NK-92 (cell line): ENCODE measurements around the gene CDH24.

Source experiments
- DNase-seq: peaks from one replicate; lab custom pipeline; 2025; ENCODE audit not compliant: unreplicated experiment; lab: John Stamatoyannopoulos, UW

CDH24 gene

DNA sequence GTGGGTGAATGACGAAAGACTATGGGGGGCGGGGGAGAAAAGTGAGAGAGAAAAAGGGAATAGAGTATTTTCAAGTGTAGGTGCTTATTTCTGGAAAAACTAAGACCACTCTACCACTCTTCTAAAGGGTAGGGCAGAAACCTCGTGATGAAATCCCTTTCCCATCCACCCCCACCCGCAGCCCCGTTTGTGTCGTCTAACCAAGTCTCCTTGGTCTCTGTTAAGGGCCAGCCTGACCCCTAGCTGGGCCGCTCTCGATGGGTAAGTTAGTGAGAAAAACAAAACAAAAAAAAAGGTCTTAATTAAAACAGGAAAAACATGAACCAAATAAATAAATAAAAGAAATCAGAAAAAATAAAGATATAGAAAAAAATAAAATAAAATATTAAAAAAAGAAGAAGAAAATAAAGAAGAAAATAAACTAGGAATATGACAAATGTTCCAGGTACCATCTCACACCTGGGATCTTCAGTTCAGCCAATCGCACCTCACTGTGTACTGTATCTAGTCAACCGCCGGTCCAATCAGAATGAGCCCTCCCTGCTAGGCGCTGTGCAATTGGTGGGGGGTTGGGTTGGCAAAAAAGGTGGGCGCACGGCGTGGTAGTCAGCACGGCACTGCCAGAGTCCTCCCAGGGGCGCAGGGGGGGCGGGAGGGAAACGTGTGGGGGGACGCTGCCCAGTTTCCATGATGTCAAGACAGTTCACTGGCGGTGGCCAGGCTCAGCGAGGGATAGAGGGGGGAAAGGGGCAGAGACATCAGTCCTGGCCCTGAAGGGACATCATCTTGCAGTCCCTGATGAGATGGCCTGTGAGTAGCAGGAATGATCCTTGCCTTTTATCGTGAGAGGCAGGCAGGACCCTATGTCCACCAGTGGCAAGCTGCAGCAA lies 9.8 kb upstream of the CDH24 start:
- no peak for DNase-seq

DNA sequence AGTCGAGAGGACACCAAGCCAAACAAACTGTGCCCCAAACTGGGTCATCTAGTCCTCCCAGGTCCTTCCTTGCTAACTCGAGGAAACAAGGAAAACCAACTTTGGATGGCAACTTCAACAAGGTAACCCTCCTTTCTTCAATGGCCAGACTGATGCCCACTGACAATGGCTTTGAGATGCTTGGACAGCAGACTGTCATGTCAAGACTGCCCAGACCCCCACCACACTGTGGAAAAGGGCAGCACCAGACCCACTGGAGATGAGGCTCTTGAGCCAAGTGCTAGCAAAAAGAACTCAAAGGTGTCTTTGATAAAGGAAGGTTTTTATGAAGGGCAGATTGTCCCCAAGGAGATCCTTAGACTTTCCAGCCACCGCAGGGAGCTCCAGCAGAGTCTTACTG lies 9.0 kb upstream of the CDH24 start:
- DNase-seq = no peak

DNA sequence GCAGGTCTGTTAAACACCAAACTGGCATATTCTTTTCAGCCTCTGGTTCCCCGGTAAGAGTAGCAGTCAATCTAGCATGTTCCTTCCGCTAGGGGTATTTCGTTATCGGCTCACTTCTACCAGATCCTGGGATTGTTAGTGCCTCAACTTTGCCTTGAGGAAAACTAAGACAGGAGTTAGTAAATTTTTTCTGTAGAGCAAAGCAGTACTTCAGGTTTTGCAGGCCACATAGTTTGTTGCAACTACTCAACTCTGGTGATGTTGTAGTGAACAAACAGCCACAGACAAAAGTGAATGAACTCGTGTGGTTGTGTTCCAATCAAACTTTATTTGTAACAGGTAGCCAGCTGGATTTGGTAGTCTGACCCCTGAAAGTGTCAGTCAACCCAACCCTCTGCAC lies 6.3 kb upstream of the CDH24 start:
- DNase-seq = no peak

DNA sequence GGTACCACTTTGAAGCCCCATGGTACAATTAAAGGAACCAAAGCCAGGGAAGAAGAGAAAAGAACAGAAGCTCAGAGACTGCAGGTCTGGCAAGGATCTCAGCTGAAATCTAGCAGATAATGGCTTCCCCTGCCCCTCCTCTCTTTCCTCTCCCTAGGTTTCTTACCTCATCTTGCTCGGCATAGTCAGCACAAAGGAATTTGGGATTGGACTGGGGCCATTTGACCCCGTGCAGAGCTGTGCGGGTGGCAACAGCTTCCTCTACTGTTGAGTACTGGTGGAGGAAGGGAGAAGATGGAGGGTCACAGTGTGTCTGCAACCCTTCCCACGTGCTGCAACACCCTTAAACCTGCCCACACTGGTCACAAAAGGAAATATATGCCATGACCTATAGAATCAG lies 4.7 kb upstream of the CDH24 start:
- no peak for DNase-seq

DNA sequence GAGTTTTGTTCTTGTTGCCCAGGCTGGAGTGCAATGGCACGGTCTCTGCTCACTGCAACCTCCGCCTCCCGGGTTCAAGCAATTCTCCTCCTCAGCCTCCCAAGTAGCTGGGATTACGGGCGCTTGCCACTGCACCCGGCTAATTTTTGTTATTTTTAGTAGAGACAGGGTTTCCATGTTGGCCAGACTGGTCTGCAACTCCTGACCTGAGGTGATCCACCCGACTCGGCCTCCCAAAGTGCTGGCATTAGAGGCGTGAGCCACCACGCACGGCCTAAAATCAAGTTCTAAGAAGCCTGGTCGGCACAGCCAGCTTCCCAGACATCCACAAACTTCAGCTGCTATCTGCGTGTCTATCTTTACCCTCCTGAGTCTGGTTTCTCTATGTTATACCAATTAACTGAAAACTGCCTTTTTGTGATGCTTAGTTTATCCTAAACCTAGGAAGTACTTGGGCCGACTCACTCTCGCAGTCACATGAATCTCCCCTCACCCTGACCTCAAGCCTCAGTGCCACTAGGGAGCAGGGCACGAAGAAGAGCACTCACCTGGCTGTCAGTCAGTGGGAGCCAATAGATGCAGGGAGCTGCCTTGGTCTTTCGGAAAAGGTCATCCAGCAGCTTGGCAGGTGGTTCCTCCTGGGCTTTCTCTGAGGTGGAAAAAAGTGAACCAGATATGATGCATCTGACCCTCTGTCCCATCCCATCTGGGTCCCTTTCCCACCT lies 3.4 kb upstream of the CDH24 start:
- DNase-seq = no peak

DNA sequence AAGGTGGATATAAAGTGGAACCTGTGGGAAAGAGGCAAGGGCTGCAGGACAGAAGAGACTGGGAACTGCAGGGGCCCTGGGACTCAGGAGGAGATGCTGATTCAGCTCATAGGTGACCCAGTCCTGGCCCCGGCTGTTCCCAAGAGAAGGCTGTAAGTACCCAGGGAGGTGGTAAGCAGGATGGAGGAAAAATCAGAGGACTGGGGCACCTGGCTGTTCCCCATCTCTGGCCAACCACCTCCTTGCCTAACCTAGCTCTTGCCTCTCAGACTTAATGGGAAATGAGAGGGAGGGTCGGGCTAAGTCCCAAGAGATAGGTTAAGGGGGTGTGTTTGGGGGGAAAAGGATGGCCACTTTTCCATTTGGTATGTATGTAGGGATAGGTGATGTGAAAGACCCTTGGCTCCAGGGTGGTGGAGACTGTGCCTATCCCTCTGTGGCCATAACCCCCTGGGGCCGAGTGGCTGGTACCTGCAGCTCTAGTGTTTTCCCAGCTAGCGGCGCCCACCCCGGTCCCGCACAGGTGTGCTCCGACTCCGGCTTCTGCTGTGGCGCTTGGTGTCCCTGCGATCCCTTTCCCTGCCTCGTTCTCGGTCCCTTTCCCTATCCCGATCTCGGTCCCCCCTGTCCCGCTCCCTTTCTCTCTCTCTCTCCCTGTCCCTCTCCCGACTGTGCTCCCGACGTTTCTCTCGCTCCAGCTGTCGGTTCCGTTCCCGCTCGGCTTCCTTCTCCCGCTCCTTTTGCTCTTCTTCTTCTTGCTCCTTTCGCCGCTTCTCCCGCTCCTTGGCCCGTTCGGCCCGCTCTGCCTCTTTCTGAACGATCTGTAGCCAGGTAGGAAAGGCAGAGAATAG lies 1.6 kb upstream of the CDH24 start:
- DNase-seq = no peak

DNA sequence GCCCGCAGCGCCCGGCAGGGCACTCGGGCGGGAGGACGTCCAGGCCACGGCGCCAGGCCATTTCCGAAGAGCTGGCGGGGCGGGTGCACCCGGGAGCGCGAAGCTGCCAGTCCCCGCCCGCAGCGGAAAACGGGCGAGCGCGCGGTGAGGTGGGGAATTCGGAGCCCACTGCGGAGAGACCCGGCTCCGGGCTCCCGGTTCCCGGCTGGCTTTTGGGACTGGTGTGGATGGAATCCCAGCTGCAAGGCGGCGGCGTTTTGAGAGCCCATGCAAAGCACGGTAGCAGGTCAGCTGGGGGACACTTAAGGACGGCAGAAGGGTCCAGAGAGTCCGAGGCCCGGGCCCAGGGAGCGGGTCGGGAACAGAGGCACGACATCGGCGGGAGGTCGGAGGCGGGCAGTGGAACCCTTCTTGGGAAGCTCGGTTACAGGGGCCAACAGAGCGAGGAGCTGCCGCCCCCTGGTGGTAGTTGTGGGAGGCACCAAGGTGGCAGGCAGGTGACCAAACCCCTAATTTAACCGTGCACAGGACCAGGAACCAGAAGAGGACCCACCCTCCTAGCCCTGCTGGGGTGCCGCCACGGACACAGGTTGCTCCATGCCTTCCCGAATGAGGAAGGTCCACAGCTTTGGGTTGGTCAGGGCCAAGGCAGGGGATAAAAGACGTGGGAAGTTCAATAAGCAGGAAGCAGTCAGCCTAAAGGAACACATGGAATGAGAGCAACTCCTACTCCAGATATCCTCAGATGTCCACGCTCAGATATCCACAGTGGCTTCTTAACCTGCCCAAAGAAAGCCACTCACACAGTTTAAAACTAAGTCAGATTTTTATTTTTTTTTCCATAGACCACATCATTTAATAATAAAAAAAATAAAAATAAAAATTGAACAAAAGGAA lies 685 bp upstream of the CDH24 start:
- DNase-seq = no peak

DNA sequence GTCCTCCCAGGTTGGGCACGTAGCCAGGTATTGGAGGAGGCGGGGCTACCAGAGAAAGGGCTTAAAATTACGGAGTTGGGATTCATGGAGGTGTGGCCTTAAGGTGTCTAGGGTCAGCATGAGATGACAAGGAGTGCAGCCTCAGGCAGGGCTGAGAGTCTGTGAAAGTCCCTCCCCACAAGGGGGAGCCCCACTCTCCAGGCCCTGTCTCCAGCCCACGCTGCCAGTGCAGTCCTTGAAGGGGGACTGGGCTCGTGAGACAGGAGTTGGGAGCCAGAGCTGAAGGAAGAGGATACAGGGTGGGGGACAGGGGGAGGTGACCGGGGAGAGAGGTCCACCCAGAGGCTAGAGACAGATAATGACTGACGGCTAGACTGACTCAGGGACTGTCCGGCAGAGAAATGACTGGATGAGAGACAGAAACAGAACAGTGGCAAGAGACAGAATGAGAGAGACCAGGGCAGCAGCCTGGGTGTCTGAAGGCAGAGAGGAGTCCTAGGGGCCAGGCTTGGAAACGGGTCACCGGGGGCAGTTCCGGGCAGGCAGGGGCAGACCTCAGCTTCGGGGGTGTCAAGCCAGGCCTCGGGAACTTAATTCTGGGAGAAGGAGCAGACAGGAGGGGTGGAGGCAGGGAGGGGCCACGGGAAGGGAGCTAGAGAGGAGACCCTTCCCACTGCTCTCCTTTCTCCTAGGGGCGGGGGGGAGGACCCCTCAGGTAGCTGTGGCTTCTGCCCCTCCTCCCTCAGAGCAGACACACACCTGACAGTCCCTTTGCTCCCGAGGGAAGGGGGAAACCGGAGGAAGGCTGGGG lies 970 bp downstream of the CDH24 start:
- no peak for DNase-seq

DNA sequence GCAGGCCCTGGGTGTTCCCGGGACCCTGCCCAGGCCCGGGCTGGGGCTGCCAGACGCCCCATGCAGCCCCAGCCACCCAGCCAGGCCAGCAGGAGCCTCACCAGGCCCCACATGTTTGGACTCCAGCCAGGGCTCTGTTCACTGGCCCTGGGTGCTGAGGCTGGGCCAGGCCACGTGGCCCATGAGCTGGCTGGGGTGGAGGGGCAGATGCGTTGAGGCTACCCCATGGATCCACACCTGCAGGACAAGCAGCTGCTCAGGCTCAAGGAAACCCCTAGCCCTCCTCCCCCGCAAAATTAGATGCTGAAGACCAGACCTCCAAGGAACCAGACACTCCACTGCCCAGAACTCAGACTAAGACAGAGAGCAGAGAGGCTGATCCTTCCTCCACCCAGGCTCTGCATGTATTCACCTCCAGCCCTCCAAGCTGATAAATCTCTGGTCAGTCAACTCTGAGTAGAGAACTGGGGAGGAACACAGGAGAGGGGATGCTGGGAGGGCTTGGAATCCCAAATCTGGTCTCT lies 1.6 kb downstream of the CDH24 start:
- no peak for DNase-seq

DNA sequence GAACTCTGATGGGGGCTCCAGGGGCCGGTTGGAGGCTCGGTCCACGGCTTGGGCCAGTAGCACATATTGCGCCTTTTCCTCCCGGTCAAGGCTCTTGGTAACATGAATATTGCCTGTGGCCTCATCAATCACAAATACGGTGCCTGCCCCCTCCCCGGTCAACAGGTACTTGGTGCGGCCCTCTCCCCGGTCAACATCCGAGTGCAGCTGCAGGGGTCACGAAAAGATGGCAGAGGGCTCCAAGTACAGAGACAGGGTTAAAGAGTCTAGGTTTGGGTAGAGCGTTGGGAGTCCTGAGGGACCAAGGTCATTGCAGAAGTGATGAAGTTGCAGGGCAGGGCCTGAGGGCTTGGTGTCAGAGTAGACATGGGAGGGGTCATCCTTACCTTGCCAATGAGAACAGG lies 2.2 kb downstream of the CDH24 start:
- DNase-seq = no peak

DNA sequence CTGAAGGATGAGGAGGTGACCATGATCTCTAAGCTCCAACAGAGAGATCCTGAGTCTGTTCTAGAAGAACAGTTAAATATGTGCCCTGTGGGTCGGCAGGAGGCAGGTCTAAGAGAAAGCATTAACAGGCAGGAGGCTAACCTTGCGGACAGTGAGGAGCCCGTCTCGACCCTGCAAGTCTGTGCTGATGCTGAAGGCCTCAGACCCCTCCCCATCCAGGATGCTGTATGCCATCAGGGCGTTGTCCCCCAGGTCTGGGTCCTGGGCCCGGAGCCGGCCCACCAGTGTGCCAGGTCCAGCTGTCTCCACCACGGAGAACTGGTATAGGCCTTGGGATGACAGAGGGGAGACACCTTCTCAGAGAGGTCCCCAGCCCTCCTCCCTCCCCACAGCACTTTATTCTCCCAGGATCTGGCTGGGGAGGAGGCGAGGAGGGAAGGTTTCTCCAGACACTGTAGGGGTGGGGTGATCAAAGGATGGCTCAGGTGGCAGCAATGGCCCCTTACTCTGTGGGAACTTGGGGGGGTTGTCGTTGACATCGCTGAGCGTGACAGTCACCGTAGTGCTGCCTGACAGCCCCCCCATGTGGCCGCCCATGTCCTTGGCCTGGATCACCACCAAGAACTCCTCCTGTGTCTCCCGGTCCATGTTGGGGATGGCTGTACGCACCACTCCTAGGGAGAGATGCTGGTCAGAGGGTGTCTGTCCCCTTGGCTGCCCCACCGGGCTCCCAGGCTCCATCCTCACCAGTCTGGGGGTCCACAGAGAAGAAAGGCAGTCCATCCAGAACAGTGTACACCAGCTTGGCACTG lies 3.1 kb downstream of the CDH24 start:
- DNase-seq = no peak

DNA sequence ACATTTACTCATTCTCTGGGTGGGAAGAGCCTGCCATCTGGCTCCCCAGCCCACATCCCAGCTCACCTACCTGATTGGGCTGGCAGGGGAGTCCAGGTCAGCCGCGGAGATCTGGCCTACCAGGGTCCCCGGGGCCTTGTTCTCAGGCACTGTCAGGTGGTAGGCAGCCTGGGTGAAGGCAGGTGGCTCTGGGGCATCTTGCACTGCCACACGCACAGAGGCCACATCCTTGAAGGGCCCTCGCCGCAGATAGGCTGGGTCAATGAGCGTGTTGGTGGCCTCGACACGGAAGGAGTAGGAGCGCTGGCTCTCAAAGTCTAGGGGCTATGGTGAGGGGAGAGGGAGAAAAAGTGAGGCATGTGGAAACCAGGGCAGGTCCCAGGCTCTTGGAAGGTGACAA lies 3.9 kb downstream of the CDH24 start:
- DNase-seq = no peak

DNA sequence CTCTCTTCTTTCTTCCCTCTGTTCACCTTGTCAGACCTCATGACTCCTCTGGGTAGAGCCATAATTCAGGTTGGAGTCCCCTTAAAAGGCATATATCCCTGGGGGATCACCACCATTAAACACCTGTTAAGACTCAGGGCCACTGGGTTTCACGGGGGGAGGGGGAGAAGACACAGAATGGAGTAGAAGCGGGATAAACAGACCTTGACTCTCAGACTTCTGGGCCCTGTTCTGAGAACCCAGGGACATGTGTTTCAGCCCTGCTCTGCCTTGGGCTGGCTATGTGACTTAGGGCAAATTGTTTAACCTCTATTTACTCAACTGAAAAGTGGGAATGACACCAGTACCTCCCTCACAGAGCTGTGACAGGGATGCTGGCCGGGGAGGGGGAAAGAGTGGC lies 4.6 kb downstream of the CDH24 start:
- DNase-seq = no peak

DNA sequence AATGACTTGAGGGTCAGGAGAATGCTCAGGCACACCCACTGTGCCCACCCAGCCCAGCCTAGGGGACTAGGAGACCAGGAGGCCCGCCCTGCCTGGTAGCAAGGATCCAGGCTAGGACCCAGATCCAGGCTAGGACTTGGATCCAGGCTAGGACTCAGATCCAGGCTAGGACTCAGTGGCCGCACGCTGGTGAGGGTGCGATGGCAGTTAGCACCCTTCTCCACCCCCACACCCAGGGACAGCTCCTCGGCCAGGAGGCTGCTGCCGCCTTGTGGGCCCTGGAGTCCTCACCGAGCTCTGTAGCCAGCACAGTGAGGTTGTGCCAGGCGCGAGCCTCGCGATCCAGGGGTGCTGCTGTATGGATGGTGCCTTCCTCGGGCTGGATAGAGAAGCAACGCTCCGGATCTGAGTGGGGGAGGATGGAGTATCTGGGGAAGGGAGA lies 5.1 kb downstream of the CDH24 start:
- no peak for DNase-seq

DNA sequence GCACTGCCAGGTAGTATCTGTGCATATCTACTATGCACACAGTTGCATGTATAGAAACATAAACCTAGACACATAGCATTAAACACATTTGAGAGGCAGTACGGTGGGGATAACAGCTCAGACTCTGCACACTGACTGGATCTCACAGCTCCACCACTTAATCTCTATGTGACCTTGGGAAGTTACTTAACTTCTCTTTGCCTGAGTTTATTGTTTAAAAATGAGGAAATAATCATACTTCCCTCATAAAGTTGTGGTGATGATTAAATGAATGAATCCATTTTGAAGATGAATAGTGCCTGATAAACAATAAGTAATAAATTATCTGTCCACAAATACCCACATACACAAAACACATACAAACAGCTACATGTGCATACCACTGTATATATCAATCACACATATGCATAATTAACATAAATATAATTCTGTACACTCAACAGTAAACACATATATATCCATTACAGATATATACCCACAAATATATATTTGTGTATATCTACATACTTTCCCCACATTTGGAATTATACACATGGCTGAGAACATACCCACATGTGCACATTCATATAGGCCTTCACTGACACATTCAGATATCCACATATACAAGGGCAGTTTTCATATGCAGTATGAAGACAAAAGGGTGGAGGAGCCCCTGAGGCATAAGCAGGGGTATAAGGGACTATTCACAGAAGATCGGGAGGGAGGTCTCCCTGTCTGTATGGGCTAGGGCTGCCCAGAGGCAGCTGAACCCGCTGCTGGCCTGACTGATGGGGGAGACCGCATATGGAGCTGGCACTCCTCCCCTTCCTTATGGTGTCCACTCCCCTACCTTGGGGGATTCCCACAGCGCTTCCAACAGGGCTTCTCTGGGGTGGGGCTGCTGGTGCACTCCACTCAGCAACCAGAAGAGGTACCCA lies 5.9 kb downstream of the CDH24 start:
- no peak for DNase-seq

DNA sequence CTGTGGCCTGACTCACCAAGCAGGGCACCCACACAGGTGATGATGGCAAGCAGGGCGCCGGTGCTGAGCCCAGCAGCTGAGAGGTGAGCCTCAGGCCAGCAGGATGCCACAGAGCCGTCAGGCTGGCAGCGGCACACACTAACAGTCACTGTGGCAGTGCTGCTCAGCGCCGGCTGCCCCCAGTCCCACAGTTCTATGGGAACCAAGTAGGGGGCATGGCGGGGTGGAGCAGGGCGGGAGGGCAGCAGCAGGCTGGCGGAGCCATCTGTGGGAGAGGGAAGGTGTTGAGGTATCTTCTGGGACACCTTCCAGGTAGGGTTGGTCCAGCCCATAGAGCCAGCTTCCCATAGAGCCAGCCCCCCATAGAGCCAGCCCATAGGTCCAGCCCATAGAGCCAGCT lies 8.3 kb downstream of the CDH24 start:
- DNase-seq = no peak
